GM18508 (cell line): ENCODE results near the gene SOX13.
"Not testable (repeated sequence)": the region's sequence is repeated elsewhere in the genome, so short reads cannot be mapped to it uniquely, and the experiment has no call there.

ENCODE experiments used
- ATAC-seq: cut with Tn5 transposase; IDR thresholded peaks from one replicate; pipeline ENCODE4 v1.9.1; 2021; ENCODE audit warnings: moderate number of reproducible peaks; ENCODE audit not compliant: insufficient read depth, unreplicated experiment

Gene SOX13

DNA sequence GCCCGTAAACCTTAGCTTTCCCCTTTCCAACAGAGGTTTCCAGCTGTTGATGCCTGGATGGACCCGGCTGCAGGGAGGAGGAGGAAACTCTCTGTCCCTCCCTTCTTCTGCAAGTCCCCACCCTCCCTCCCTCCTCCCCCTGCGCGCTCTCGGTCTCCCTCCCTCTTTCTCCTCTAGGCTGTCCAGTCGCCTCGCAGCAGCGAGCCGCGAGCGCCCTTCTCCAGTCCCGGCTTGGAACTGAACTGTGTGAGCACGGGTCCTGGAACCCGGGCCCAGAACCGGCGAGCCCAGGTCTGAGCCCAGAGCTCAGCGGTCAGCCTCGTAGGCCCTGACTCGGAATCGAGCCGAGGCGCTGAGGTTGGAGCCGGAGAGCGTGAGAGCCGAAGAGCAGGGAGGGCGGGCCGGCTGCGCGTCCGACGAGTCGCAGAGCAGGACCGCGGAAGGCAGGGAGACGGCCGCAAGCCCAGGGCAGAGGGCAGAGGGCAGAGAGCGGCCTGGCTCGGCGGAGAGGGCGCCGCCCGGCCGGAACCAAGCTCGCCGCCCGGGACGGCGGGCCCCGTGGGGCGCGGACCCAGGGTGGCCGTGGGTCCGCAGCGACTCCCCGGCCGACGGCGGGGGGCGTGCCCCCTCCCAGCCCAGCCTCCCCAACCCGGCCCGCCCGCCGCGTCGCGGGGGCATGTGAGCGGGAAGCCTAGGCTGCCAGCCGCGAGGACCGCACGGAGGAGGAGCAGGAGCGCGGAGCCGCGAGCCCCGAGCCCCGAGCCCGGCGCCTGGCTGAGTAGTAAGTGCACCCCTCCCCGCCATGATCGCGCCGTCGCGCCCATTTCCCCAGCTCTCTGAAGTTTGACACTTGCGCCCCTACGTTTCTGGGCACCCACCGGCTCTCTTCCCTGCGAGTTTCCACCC lies at the start of gene SOX13:
SOX13 (plus strand) TSS at position 185 of the 906 bp plus-strand sequence. CDS start 39,801 bp downstream, outside the sequence.
- ATAC-seq = no peak

DNA sequence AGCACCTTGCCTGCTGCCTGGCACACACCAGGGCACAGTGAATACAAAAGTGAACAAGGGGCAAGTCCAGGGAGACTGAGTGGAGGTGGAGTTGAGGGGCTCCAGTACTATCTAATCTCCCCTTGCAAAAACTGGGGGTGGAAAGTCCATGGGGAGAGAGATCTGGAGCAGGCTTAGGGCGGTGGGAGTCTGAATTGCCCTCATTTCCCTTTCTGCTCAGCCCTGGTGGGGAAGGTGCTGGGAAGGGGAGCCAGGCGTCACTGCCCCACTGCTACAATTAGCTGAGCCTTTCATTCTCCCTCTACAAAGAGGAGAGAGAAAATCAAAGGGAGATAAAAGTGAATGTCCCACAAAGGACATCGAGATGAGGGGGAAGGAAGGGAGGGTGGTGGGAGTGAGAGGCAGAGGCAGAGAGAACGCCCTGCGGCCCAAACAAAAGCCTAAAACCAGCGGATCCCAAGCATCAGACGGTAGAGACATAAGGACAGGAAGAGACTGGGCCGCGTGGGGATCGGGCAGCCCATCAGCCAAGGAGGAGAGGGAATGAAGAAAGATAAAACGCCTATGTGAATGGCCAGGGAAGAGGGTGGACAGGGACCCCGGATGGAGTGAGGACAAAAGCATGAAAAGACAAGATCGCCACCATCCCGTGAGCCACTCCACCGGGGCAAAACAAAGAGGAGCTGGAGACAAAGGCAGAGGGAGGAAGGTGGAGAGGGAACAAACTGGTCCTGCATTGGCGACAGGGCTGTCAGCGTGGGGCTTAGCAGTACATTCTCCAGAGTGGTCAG lies 46.8 kb upstream of the SOX13 start:
- no peak for ATAC-seq

DNA sequence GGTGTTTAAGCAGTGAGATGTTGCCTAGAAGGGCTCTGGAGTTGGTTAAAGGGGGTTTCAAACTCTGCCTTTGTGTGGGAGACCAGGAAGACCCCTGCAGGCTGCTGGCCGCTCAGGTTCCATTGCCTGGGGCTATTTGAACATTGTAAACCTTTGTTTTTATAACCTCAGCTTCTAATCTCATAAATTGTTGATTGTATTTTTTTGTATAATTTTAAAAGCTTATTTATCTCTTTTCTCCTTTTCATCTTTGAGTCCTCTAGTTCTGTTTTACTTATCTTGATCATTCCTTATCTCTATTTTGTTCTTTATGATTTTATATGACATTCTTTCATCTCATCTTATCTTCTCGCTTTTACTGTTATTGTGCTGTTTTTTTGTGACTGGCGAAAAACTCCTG lies 45.5 kb upstream of the SOX13 start:
- ATAC-seq = no peak

DNA sequence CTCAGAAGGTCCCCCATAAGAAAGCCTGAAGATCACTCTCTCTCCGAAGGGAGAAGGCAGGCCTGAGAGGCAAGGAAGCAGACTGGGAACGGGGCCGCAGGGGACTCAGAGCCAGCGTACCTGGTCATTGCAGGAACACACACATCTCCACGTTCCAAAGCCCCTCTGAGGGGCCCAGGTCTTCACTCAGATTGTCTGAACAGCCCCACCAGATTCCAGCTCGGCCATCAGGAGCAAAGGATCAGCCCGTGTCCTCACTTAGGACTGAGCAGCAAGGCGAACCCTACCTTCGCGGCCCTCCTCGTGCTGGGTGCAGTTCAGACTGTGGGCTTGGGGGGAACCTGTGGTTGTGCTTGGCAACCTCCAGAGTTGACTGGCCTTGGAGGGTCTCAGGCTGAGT lies 43.9 kb upstream of the SOX13 start:
- no peak for ATAC-seq

DNA sequence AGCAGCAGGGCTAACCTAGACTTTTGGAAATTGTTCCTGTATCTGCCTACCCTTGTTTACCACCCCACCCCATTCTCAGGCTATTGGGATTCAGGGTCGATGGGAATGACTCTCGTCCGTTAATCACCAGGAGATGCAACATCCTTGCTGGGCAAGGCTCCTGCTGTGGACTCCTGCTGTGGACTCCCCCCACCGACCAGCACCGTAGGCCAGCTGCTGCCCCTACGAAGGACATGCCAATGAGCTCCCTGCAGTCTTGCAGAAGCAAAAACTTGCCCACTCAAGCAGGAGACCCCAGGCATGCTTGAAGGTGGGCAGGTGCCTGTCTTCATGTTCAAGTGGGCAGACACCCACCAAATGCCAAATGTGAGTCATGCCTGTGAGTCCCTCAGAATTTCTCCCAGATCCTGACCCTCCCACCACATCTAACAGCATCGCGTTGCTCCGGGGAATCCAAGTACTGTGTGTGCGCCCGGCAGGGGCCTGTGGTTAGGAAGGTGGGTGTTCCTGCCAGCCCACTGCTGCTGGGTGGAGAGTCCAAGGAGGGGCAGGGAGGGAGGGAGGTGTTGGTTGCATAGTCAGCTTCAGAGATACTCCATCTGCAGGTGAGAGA lies 41.7 kb upstream of the SOX13 start:
- ATAC-seq = no peak

- ATAC-seq = no peak
These were observed 40.2 kb upstream of the SOX13 start for GRCh38 chr1:204032642-204033235.

- no peak for ATAC-seq
These were observed 39.6 kb upstream of the SOX13 start for GRCh38 chr1:204033306-204033705.

- no peak for ATAC-seq
These were observed 35.8 kb upstream of the SOX13 start for GRCh38 chr1:204036882-204037655.

DNA sequence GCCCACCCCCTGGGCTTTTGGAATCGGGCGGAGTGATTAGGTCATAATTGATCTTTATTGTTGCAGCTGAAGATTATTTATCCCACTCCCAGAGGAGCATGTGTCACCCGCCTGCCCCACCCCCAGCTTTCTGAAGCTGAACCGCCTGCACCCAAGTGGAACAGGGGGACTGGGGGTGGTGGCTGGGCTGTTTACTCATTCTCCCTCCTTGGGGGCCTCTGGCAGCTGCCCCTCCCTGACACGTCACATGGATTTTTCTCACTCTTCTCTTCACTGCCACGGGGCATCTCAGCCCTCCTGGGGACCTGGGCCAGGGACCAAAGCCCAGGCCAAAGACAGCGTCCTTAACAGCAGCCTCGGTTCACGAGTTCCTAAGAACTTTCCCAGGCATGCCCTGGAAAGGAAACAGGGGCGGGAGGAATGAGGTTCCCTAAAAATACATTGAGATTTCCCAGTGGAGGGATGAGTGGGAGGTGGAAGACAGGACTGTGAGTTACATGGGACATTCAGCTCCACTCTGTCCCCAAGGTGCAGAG lies 31.6 kb upstream of the SOX13 start:
- ATAC-seq = no peak

DNA sequence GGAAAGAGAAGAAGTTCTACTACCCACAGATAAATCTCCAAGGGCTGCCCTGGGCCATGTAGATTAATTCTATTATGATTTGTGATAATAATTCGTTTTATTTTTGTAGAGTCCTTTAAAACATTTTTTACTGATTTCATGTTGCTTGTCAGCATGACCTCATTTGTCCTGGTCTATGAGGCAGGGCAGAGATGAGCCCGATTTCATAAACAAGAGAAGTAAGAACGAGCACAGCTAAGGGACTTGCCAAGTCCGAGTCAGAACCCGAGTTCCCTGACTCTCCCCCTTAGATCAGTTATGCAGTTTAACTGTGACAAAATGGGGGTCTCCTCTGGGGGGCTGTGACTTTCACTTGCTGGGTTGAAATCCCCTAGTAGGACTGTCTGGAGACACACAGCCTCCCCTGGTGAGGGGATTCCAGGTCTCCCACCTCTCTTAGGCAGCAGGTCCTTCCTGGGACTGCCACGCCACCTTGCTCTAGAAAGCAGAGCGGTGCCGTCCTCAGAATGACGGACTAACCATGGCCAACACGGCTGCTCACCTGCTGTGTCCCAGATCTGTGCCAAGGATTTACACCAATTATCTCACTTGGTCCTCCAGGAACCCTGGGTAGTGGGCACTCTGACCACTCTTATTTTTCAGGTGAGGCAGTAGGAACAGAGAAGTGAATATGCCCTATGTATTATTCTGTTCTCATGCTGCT lies 31.0 kb upstream of the SOX13 start:
- ATAC-seq = no peak

DNA sequence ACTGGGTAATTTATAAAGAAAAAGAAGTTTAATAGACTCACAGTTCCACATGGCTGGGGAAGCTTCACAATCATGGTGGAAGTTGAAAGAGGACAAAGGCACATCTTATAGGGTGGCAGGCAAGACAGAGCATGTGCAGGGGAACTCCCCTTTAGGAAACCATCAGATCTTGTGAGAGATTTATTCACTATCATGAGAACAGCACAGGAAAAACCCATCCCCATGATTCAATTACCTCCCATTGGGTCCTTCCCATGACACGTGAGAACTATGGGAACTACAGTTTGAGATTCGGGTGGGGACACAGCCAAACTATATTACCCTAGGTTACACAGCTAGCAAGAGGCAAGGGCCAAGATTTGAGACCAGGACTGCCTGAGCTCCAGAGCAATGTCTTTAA lies 30.4 kb upstream of the SOX13 start:
- ATAC-seq = no peak

DNA sequence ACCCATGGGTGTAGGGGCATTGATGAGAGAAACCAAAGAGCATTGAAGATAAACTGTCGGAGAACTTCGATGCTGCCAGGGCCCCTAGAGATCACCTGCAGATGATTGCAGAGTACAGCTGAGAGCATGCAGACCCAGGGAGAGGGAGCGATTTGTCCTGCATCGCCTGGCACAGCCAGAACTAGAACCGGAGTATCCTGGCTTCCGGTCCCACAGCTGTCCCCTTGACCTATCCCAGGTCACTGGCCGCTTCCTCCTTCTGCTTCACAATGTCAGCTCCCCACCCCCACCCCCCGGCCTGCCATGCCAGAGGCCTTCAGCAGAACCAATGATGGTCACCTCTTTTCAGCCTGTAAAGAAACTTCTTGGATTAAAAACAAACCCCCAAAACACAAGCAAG lies 29.2 kb upstream of the SOX13 start:
- no peak for ATAC-seq

DNA sequence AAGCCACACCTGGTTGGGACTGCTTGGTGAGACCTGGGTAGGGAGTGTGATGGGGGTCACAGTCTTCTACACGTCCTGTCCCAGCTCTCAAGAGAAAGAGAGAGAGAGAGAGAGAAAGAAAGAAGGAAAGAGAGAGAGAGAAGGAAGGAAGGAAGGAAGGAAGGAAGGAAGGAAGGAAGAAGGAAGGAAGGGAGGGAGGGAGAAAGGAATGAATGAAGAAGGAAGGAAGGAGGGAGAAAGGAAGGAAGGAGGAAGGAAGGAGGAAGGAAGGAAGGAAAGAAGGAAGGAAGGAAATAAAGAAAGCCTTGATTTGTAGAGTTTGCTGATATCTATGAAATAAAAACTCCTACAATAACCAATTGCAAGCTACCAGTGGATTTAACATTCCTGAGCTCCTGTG lies 28.5 kb upstream of the SOX13 start:
- ATAC-seq = no peak

- ATAC-seq = no peak
These were observed 27.5 kb upstream of the SOX13 start for GRCh38 chr1:204045430-204045829.

GRCh38 chr1:204046346-204046745 lies 26.6 kb upstream of the SOX13 start:
- no peak for ATAC-seq

DNA sequence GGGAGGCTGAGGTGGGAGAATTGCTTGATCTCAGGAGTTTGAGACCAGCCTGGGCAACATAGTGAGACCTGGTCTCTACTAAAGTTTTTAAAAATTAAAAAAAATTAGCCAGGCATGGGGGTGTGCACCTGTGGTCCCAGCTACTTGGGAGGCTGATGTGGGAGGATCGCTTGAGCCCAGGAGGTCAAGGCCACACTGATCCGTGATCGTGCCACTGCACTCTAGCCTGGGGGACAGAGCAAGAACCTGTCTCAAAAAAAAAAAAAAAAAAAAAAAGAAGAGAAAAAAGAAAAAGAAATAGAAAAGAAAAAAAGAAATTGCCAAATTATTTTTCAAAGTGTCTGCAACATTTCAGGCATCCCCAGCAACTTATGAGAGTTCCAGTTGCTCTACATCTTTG lies 24.1 kb upstream of the SOX13 start:
- ATAC-seq = not testable (repeated sequence)

DNA sequence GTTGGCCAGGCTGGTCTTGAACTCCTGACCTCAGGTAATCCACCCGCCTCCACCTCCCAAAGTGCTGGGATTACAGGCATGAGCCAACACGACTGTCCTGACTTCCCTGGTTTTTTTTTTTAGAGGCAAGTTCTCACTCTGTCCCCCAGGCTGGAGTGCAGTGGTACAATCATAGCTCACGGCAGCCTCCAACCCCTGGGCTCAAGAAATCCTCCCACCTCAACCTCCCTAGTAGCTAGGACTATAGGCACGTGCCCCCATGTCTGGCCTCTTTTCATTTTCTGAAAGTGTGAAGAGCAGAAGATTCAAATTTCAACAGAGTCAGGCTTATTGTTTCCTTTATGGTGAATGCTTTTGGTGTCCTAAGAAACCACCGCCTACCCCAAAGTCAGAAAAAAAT lies 21.7 kb upstream of the SOX13 start:
- ATAC-seq = no peak

- no peak for ATAC-seq
These were observed 21.2 kb upstream of the SOX13 start for GRCh38 chr1:204051718-204052117.

DNA sequence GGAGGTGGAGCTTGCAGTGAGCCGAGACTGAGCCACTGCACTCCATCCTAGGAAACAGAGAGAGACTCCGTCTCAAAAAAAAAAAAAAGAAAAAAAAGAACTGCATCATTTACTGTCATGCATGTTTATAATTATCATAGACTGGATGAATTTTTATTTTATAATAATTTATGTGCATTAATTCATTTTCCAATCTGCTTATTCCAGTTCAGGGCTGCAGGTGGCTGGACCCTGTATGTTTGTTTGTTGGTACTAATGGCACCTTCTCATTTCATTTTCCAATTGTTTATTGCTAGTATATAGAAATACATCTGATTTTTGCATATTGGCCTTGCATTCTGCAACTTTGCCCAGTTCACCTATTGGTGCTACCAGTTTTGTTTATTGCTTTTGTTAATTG lies 19.0 kb upstream of the SOX13 start:
- no peak for ATAC-seq
